Right lung (tissue), 5 donors: ENCODE measurements around the gene SCAND1. TPM values are rescaled to one million over a fixed set of nuclear protein-coding genes. Genes with fewer than 3 reads are reported as not detected.
"Not testable (repeated sequence)": the region's sequence is repeated elsewhere in the genome, so short reads cannot be mapped to it uniquely, and the experiment has no call there.

ENCODE experiments used
- DNase-seq, 2 donors: peaks; one replicate each; pipeline ENCODE4 v3.0.0-alpha.2; 2013
- polyA plus RNA-seq, 5 donors: library from polyadenylated mRNA; unstranded; fragments of 120-200 nt; gene quantifications; one replicate each; pipeline versions ENCODE4 v1.2.1 to v1.2.3, GENCODE V29; 2013; ENCODE audit warnings: inconsistent platforms in 1 of 5, low replicate concordance in 1 of 5; ENCODE audit not compliant: insufficient read length in 5 of 5, insufficient read depth in 1 of 5

Gene SCAND1
- polyA plus RNA-seq, 5 donors: 16.1 to 53.9 (median 25.1) TPM

GRCh38 chr20:35967979-35968640, 13.8 kb upstream of the SCAND1 start, which contains the start of gene CNBD2:
Gene CNBD2, plus strand, starts transcription at chr20:35968590. Its CDS starts 173 bp downstream, at chr20:35968763.
- no peak for DNase-seq

GRCh38 chr20:35963878-35964277, 9.6 kb upstream of the SCAND1 start:
- no peak for DNase-seq

- DNase-seq: not testable (repeated sequence)
These were observed 5.0 kb upstream of the SCAND1 start for GRCh38 chr20:35959291-35959690.

DNA sequence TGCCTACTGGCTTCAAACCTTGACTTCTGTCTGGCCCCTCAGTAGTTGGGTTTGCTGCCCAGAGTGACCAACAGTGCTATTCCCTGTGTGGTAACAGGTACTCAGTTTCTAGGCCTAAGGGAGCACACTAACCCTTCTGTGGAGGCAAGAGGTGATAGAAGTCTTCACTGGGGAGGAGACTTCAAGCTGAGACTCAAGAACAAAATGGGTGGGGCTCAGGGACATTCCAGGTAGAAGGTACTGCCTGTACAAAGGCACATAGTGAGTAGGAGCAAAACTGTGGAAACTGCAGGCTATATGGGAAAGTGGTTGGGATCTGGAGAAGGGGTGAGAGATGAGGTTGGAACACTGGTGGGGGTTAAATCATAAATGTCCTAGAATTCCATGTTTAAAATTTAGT, 2.3 kb upstream of the SCAND1 start:
- no peak for DNase-seq

DNA sequence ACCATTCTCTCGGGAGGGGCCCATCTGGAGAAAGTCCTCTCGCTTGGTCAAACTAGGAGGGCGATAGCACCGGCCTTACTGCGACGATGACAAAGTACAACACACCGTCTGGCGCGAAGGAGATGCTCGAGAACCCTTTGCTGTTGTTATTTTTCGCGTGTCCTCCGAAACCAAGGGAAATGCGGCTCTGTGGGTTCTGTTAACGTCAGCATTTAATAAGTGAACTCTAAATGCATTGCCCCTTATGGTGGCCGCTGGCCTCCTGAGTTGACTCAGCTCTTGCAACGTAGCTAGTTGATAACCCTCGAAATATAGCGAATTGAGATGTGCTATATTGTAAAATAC, 577 bp upstream of the SCAND1 start:
- DNase-seq: no peak

- DNase-seq: peak in 1 of 2 donors; percentile 6
These were observed 709 bp downstream of the SCAND1 start for GRCh38 chr20:35953387-35954199.

GRCh38 chr20:35952480-35953386, 1.6 kb downstream of the SCAND1 start:
- DNase-seq: peak in 1 of 2 donors; percentile 5

DNA sequence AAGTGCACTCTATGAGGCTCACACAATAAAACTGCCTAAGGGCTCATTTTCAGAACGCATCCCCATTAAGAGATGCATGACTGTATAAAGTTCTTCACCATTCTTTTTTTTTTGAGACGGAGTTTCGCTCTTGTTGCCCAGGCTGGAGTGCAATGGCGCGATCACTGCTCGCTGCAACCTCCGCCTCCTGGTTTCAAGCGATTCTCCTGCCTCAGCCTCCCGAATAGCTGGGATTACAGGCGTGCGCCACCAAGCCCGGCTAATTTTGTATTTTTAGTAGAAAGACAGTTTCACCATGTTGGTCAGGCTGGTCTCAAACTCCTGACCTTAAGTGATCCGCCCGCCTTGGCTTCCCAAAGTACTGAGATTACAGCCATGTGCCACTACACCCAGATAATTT, 2.2 kb downstream of the SCAND1 start:
- DNase-seq: not testable (repeated sequence)

GRCh38 chr20:35950093-35950492, 4.2 kb downstream of the SCAND1 start:
- DNase-seq: no peak

- DNase-seq: no peak
These were observed 6.4 kb downstream of the SCAND1 start for GRCh38 chr20:35947907-35948306.

DNA sequence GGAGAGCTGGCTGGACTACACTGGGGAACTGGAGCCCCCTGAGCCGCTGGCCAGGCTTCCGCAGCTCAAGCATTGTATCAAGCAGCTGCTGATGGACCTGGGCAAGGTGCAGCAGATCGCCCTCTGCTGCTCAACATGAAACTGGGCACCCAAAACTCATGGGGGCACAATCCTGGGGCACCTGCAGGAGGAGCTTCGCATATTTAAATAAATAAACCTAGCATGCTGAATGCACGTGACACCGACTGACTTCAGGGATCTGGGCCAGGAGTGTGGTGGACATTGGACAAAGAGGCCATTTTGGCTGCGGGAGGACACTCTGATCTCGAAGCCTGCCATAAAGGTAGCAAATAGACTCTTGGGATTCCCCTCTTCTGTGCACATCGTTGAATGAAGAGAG, 6.8 kb downstream of the SCAND1 start:
- no peak for DNase-seq

DNA sequence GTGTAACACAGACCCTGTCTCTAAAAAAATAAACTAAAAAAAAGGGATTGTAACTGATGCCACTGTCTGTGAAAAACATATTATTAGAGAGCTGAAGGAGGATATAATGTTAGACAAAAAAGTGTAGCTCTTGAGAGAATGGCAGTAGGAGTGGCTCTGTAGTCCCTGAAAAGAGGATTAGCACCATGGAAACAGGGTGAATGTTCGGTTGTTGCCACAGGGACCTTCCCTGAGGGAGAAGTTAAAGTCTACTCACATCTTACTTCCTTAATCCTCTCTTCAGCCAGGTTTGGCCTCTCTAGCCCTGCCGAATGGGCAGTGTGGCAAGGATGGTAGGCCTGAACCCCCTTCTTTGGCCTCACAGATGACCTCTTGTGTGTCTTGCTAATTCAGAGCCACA, 12.1 kb downstream of the SCAND1 start:
- no peak for DNase-seq

DNA sequence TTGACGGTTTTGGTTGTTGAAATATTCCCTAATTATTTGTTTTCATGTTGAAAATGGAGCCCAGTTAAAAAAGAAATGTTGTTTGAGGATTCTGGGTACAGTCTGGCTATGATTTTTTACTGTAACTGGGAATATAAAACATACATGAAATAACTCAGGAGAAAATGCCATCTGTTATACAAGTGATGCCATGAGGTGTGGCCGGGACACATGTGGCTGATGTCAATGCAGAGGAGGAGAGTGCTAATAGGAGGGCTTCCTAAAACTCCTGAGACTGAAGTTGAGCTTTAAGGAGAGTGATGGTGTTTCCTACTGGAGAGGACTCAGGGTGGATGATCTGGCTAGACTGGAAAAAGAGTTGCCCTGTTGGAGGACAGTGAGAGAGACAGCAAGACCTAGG, 12.7 kb downstream of the SCAND1 start:
- no peak for DNase-seq

GRCh38 chr20:35939264-35939663, 15.0 kb downstream of the SCAND1 start:
- DNase-seq: no peak

GRCh38 chr20:35934050-35934449, 20.3 kb downstream of the SCAND1 start:
- DNase-seq: no peak

DNA sequence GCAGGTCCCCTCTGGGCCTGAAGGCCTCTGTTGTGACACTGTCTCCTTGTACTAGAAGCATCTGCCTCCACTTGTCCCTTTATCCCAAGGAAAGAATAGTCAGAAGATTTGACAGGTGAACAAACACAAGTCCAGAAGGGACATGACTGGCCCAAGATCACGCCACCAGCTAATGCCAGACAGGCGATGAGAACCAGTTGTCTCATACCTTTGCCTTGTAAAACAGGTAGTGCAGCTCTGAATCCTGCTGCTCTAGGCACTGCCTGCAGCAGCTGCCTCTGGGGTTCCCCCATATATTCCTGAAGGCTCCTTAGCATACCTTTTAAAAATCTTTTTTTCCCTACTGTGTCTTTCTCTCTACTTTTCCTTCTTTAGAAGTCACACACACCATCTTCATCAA, 25.0 kb downstream of the SCAND1 start:
- DNase-seq: no peak

DNA sequence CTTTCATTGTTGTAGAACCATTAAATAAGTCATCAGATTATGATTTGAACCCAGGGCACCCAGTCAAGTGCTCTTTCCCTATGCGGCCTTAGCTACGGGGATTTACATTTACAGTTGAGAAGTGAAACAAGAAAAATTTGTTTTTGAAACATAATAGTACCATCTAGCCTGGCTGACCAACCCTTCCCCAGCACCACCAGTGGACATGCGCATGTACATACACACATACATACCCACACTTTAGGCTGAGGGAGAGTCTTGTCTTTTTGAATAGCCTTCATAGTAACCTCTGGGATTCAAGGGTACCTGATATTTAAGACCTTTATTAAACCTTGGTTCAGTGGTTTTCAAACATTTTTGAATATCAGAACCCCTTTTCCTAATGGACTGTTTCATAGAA, 33.8 kb downstream of the SCAND1 start:
- no peak for DNase-seq

- no peak for DNase-seq
These were observed 36.3 kb downstream of the SCAND1 start for GRCh38 chr20:35918021-35918420.

DNA sequence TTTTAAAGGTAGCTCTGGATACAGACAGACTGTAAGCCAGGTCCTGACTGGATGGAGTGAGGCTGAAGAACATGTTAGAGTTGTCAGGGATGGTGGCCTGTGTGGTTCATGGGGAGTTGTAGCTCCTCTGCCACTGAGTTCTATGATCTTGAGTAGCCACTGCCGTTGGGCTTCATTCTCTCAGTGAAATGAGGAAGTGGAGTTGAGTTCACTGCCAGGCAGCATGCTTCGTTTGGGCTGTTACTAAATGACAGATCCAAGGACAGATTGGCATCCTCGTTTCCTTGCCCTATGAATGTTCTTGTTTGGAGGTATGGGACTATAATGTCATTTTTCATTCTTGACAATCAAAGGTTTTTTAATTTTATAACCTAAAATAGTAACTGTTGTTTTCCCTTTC, 37.2 kb downstream of the SCAND1 start:
- DNase-seq: no peak

GRCh38 chr20:35912881-35913280, 41.4 kb downstream of the SCAND1 start:
- DNase-seq: no peak

- DNase-seq: no peak
These were observed 44.0 kb downstream of the SCAND1 start for GRCh38 chr20:35910254-35910653.

GRCh38 chr20:35909796-35910195, 44.5 kb downstream of the SCAND1 start:
- no peak for DNase-seq
